ENCODE data around the gene CLIC6. TPM values are rescaled to one million over a fixed set of nuclear protein-coding genes. Genes with fewer than 3 reads are reported as not detected.

CLIC6 gene
- total and polyA plus RNA-seq, 7 donors: 0.50 to 35.5 (median 7.7) TPM

GRCh38 chr21:34640858-34641257 lies 27.9 kb upstream of the CLIC6 start:
- no peak overlapping the region for H3K4me3 ChIP-seq
- no peak for ATAC-seq
- no peak overlapping the region for H3K27ac ChIP-seq
- no peaks in the 10 kb centered on the region for H3K36me3 ChIP-seq (ENCODE audit: insufficient read depth in 1 of 2, low read depth in 1 of 2)
- intact Hi-C loops (cut with DNase I): loop anchor here in 1 of 2 donors (10.0 kb wide), 1 partner anchor 46 kb away; no protein-coding TSS in a partner anchor
- no peaks in the 10 kb centered on the region for H3K27me3 ChIP-seq (ENCODE audit: insufficient read depth in 3 of 3, low read length in 2 of 3)
- no peaks in the 10 kb centered on the region for H3K4me1 ChIP-seq
- 41 to 57% (median 51%) methylated on average over 4 of the region's 4 CpGs for WGBS, 3 donors
- no peak for DNase-seq
- TF ChIP-seq CTCF (IDR thresholded peaks at IDR 0.05): no peak
- H3K9me3 ChIP-seq: no peaks in the 10 kb centered on the region

GRCh38 chr21:34642211-34643075 lies 26.4 kb upstream of the CLIC6 start:
- no peaks in the 10 kb centered on the region for H3K36me3 ChIP-seq (ENCODE audit: insufficient read depth in 1 of 2, low read depth in 1 of 2)
- 71 to 88% (median 73%) methylated on average over 7 of the region's 7 CpGs for WGBS, 3 donors
- ATAC-seq (no peak), DNase-seq (no peak)
- no peaks in the 10 kb centered on the region for H3K9me3 ChIP-seq
- no peaks in the 10 kb centered on the region for H3K27me3 ChIP-seq (ENCODE audit: insufficient read depth in 3 of 3, low read length in 2 of 3)
- intact Hi-C loops (cut with DNase I): loop anchor here in 1 of 2 donors (10.0 kb wide), 1 partner anchor 48 kb away; no protein-coding TSS in a partner anchor
- no peak overlapping the region for H3K27ac ChIP-seq
- TF ChIP-seq CTCF (IDR thresholded peaks at IDR 0.05): no peak
- H3K4me3 ChIP-seq: no peak overlapping the region
- H3K4me1 ChIP-seq: no peaks in the 10 kb centered on the region

GRCh38 chr21:34644825-34645224 lies 24.0 kb upstream of the CLIC6 start:
- Histone ChIP-seq H3K4me3 (no peak overlapping the region), H3K4me1 (no peaks in the 10 kb centered on the region), H3K9me3 (no peaks in the 10 kb centered on the region), H3K36me3 (ENCODE audit: insufficient read depth in 1 of 2, low read depth in 1 of 2) (no peaks in the 10 kb centered on the region), H3K27me3 (ENCODE audit: insufficient read depth in 3 of 3, low read length in 2 of 3) (no peaks in the 10 kb centered on the region), H3K27ac (no peak overlapping the region)
- WGBS, 3 donors: 56 to 69% (median 65%) methylated on average over 4 of the region's 4 CpGs
- TF ChIP-seq CTCF (IDR thresholded peaks at IDR 0.05): no peak
- intact Hi-C loops (cut with DNase I): loop anchor here in 1 of 2 donors (10.0 kb wide), 1 partner anchor 50 kb away; no protein-coding TSS in a partner anchor
- DNase-seq (no peak), ATAC-seq (no peak)

- H3K36me3 ChIP-seq (ENCODE audit: insufficient read depth in 1 of 2, low read depth in 1 of 2): no peaks in the 10 kb centered on the region
- DNase-seq (no peak), ATAC-seq (no peak)
- no peak for TF ChIP-seq CTCF (IDR thresholded peaks at IDR 0.05)
- no peaks in the 10 kb centered on the region for H3K4me1 ChIP-seq
- H3K4me3 ChIP-seq: no peak overlapping the region
- 54 to 63% (median 55%) methylated on average over 6 of the region's 6 CpGs for WGBS, 3 donors
- no peaks in the 10 kb centered on the region for H3K27me3 ChIP-seq (ENCODE audit: insufficient read depth in 3 of 3, low read length in 2 of 3)
- no peak overlapping the region for H3K27ac ChIP-seq
- peaks cover 4% of the 10 kb centered on the region for H3K9me3 ChIP-seq
- intact Hi-C loops (cut with DNase I): loop anchor here in 1 of 2 donors (10.0 kb wide), 1 partner anchor 53 kb away; no protein-coding TSS in a partner anchor
Measured at GRCh38 chr21:34647555-34647954, 21.2 kb upstream of the CLIC6 start.

Data from psoas muscle (tissue), 8 donors.